Keratinocyte (primary cell): ENCODE measurements around the gene LAMB4.

Experiments
- EZH2 ChIP-seq: IDR thresholded peaks from one replicate; pipeline ENCODE4 v1.6.1; 2012; ENCODE audit warnings: inconsistent platforms, mild to moderate bottlenecking, low read length, moderate library complexity
- TF ChIP-seq, protein P1 (sequence below), 3 experiments: IDR thresholded peaks in 1 of 3; conservative IDR thresholded peaks in 1 of 3; optimal IDR thresholded peaks in 1 of 3; 2 replicates in 2 of 3; 3 replicates in 1 of 3; pipeline versions ENCODE3 to v1.5.1; 2011; ENCODE audit warnings: low read length in 3 of 3, mild to moderate bottlenecking in 3 of 3, moderate library complexity in 2 of 3, control low read depth in 1 of 3, inconsistent platforms in 1 of 3; ENCODE audit not compliant: insufficient read depth in 2 of 3; ENCODE audit errors: extremely low read depth in 1 of 3

DNA sequence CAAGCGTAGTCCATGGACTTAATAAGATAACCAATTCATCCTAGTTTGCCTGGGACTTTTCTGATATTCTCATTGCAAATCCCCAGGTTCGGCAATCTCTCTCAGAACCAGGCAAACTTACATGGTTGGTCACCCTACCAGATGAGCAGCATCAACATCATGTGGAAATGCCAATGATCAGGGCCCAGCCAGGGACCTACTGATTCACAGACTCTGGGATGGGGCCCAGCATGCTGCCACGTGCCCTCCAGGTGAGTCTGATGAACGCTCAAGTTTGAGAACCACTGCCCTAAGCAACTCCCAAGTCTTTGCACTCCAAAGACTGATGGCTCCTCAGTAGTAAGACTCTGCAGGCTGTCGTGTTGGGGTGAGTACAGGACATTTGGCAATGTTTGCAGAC lies 2.7 kb downstream of the LAMB4 start:
- TF ChIP-seq, protein P1, sequence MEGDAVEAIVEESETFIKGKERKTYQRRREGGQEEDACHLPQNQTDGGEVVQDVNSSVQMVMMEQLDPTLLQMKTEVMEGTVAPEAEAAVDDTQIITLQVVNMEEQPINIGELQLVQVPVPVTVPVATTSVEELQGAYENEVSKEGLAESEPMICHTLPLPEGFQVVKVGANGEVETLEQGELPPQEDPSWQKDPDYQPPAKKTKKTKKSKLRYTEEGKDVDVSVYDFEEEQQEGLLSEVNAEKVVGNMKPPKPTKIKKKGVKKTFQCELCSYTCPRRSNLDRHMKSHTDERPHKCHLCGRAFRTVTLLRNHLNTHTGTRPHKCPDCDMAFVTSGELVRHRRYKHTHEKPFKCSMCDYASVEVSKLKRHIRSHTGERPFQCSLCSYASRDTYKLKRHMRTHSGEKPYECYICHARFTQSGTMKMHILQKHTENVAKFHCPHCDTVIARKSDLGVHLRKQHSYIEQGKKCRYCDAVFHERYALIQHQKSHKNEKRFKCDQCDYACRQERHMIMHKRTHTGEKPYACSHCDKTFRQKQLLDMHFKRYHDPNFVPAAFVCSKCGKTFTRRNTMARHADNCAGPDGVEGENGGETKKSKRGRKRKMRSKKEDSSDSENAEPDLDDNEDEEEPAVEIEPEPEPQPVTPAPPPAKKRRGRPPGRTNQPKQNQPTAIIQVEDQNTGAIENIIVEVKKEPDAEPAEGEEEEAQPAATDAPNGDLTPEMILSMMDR (optimal IDR thresholded peaks at IDR 0.05 in 1 of 3, IDR thresholded peaks at IDR 0.05 in 1 of 3, conservative IDR thresholded peaks at IDR 0.05 in 1 of 3; ENCODE audit: extremely low read depth in 1 of 3, insufficient read depth in 2 of 3, low read length in 3 of 3) = no peak
- TF ChIP-seq EZH2 = no peak
